Endothelial cell of umbilical vein (primary cell): ENCODE measurements around the gene ACADVL. TPM values are rescaled to one million over a fixed set of nuclear protein-coding genes. Genes with fewer than 3 reads are reported as not detected.
A peak's percentile ranks its signal among the peaks of the same experiment; 100 is the strongest.

ENCODE experiments used
- BruUV-seq: library from RNA; stranded (reverse); fragments of 400-500 nt; replicated peaks from 2 replicates; lab custom pipeline; 2021; lab: Mats Ljungman, UMichigan
- CTCF ChIA-PET: fragments of 300-600, 350-600 bp; sonication (Branson Sonifier 250); formaldehyde crosslinking; loops from one replicate; lab custom pipeline; 2021; ENCODE audit warnings: antibody characterized with exemption, inconsistent platforms; lab: Charles Lee
- POLR2A ChIA-PET: fragments of 300-600, 350-600 bp; sonication (Branson Sonifier 250); formaldehyde crosslinking; loops from one replicate; lab custom pipeline; 2021; ENCODE audit warnings: antibody characterized with exemption, inconsistent platforms; lab: Charles Lee
- DNase-seq: peaks from one replicate; pipeline ENCODE4 v3.0.0-alpha.2; 2011; ENCODE audit warnings: low read depth, low spot score
- FAIRE-seq: peaks from 2 replicates; lab custom pipeline; 2011; peaks lifted over from hg19 to GRCh38; lab: Jason Lieb, UNC
- H2AFZ ChIP-seq: 2 replicates; pipeline ENCODE4 v1.6.0; 2012; ENCODE audit warnings: low read depth, low read length, control low read depth, inconsistent platforms
- H3K27ac ChIP-seq: 2 replicates; pipeline ENCODE4 v1.5.1; 2011; ENCODE audit warnings: low read depth, mild to moderate bottlenecking, control low read depth, low read length, moderate library complexity; ENCODE audit not compliant: insufficient read depth
- H3K27me3 ChIP-seq, 2 experiments: 2 replicates each; pipeline versions ENCODE4 v1.6.0 to v1.6.1; 2011; ENCODE audit warnings: low read length in 2 of 2, mixed read lengths in 1 of 2; ENCODE audit not compliant: control insufficient read depth in 2 of 2, insufficient read depth in 2 of 2
- H3K36me3 ChIP-seq, 2 experiments: 2 replicates in 1 of 2; 3 replicates in 1 of 2; pipeline ENCODE4 v1.5.1; 2011; ENCODE audit warnings: low read length in 2 of 2, mild to moderate bottlenecking in 1 of 2, moderate library complexity in 1 of 2; ENCODE audit not compliant: control insufficient read depth in 2 of 2, insufficient read depth in 2 of 2; ENCODE audit errors: extremely low read depth in 1 of 2
- H3K4me1 ChIP-seq: 3 replicates; pipeline ENCODE4 v1.5.1; 2011; ENCODE audit warnings: mild to moderate bottlenecking, low read length; ENCODE audit not compliant: control insufficient read depth, insufficient read depth; ENCODE audit errors: extremely low read depth
- H3K4me2 ChIP-seq: 2 replicates; pipeline ENCODE4 v1.6.1; 2011; ENCODE audit warnings: low read length, control low read depth, mixed read lengths; ENCODE audit not compliant: insufficient read depth
- H3K4me3 ChIP-seq, 3 experiments: fragments of 200-600 bp in 1 of 3; sonication (generic), shearing (Covaris generic) in 1 of 3; replicated peaks in 1 of 3; 2 replicates each; pipeline ENCODE4 v1.5.1; 2011 to 2016; ENCODE audit warnings: control low read depth in 3 of 3, low read length in 3 of 3, mild to moderate bottlenecking in 2 of 3, inconsistent platforms in 1 of 3, low read depth in 1 of 3, moderate library complexity in 1 of 3; ENCODE audit not compliant: insufficient read depth in 1 of 3
- H3K79me2 ChIP-seq: 2 replicates; pipeline ENCODE4 v1.6.0; 2012; ENCODE audit warnings: low read length, inconsistent platforms; ENCODE audit not compliant: control insufficient read depth, insufficient read depth
- H3K9ac ChIP-seq: replicated peaks from 2 replicates; pipeline ENCODE3; 2011; ENCODE audit warnings: low read length, control low read depth; ENCODE audit not compliant: insufficient read depth; ENCODE audit errors: extremely low read depth
- H3K9me1 ChIP-seq: replicated peaks from 3 replicates; pipeline ENCODE4 v1.6.0; 2011; ENCODE audit warnings: mild to moderate bottlenecking, low read length; ENCODE audit not compliant: control insufficient read depth, insufficient read depth; ENCODE audit errors: extremely low read depth
- H3K9me3 ChIP-seq: replicated peaks from 2 replicates; pipeline ENCODE4 v1.5.1; 2012; ENCODE audit warnings: low read length, inconsistent platforms; ENCODE audit not compliant: control insufficient read depth, insufficient read depth
- H4K20me1 ChIP-seq: replicated peaks from 2 replicates; pipeline ENCODE3; 2011; ENCODE audit warnings: mild to moderate bottlenecking, low read length; ENCODE audit not compliant: control insufficient read depth, insufficient read depth; ENCODE audit errors: extremely low read depth
- CTCF ChIP-seq, 2 donors: IDR thresholded peaks; 1 replicate in 1 of 2; 2 replicates in 1 of 2; pipeline ENCODE4 v1.5.1; 2011; ENCODE audit warnings: low read length in 2 of 2, mild to moderate bottlenecking in 2 of 2, moderate library complexity in 2 of 2, control low read depth in 1 of 2, inconsistent platforms in 1 of 2, low read depth in 1 of 2; ENCODE audit not compliant: insufficient read depth in 1 of 2; ENCODE audit errors: extremely low read depth in 1 of 2
- JUN ChIP-seq: IDR thresholded peaks from 2 replicates; pipeline ENCODE4 v1.6.1; 2011; ENCODE audit warnings: borderline replicate concordance, low read depth; ENCODE audit not compliant: insufficient read length, insufficient read depth
- POLR2A ChIP-seq: IDR thresholded peaks from 2 replicates; pipeline ENCODE4 v1.6.1; 2012; ENCODE audit warnings: low read depth, mild to moderate bottlenecking, control low read depth, low read length
- POLR2AphosphoS5 ChIP-seq: IDR thresholded peaks from 2 replicates; pipeline ENCODE4 v1.6.1; 2012; ENCODE audit warnings: low read depth, mild to moderate bottlenecking, control low read depth, low read length, moderate library complexity; ENCODE audit not compliant: insufficient read depth
- dilution Hi-C: fragments of 300-500 bp; cut with MboI; formaldehyde crosslinking; loops from one replicate; pipeline ENCODE4 v1.15.0; 2019; ENCODE audit warnings: low sequenced_read_pairs; ENCODE audit not compliant: extremely low pct_ligation_motif_present
- intact Hi-C: fragments of 100-400 bp; cut with micrococcal nuclease; formaldehyde crosslinking; loops from one replicate; pipeline ENCODE4 v1.10.0; 2022
- polyA plus RNA-seq, 4 experiments: library from polyadenylated mRNA; depleted of rRNA in 3 of 4; stranded (reverse) in 3 of 4; unstranded in 1 of 4; fragments of >200 nt; gene quantifications; 2 replicates each; pipeline versions ENCODE4 v1.2.1 to v1.2.3, GENCODE V29; 2011 to 2012; ENCODE audit warnings: missing spikeins in 1 of 4
- total RNA-seq: library from RNA; stranded (reverse); gene quantifications from 2 replicates; pipeline ENCODE4 v1.2.3, GENCODE V29; 2021

Gene ACADVL
- total and polyA plus RNA-seq, 2 donors (not counting 3 experiments of a cell fraction or from before 2014, with no cell fraction given), result 308 to 376 TPM

DNA sequence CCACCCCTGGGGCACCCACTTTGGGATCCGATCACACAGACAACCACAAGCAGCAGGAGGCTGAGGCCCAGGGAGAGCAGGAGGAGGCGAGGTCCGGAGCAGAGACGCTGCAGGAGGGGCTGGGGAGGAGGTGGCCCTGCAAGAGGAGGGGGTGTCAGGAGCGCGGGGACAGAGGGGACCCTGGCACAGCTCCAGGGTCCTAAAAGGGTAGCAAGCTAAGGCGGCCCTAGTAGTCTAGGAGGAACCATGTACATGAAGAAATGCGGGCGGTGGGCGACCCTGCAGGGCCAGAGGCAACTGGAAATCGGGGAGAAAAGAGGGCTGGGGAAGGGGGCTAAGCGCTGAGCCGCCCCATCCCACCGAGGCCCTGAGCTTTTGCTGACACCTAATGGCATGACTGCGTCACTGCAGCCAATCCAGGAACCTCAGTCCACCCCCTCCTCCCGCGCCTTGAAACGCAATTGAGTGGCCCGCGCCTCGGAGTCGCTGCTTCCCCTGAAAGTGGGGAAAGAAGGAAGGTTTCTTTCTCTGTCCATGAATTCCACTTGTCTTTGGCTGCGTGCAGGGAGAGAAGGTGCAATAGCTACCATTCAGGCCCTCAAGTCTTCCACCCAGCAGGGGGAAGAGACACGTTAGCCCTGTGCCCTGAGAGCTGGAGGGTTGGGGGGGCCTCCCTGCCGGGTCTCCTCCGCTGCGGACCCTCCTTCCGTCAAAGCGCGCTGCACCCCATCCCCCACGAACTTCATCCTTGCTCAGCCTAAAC is 42.4 kb upstream of the ACADVL start:
- FAIRE-seq (peak; percentile 84), DNase-seq (peak; percentile 74)
- Histone ChIP-seq H3K27ac (peak overlapping the region; percentile 63), H3K9ac (peak overlapping the region; percentile 79), H4K20me1 (no peaks in the 10 kb centered on the region), H3K9me1 (no peaks in the 10 kb centered on the region), H3K79me2 (no peaks in the 10 kb centered on the region), H3K27me3 (no peaks in the 10 kb centered on the region), H3K9me3 (no peaks in the 10 kb centered on the region), H3K36me3 (no peaks in the 10 kb centered on the region), H3K4me3 (peak overlapping the region; percentile 30 to 66 (median 46)), H2AFZ (peak overlapping the region; percentile 91), H3K4me2 (peak overlapping the region; percentile 88), H3K4me1 (peaks cover 17% of the 10 kb centered on the region)
- ChIA-PET POLR2A (interaction anchor here (0.5 to 0.7 kb wide), 3 partner anchors 152 to 466 kb away, joined by 3 to 4 read pairs (median 3); partner anchors contain the start of gene NEURL4), CTCF (interaction anchor here (0.6 to 4.3 kb wide), 32 partner anchors 8 to 511 kb away, joined by 3 to 91 read pairs (median 6); partner anchors contain the start of genes ACADVL, DLG4, SLC16A11 and SLC16A13)
- intact Hi-C loops, result loop anchor here (1.0 to 2.0 kb wide), 5 partner anchors 41 to 265 kb away; partner anchors contain the start of genes ACADVL and DLG4
- TSS peak; percentile 90 for BruUV-seq
- TF ChIP-seq POLR2A, result peak; percentile 28
- TF ChIP-seq JUN, result no peak
- TF ChIP-seq POLR2AphosphoS5, result peak; percentile 15
- peak; percentile 81 to 95 for TF ChIP-seq CTCF (IDR thresholded peaks at IDR 0.05; ENCODE audit: extremely low read depth in 1 of 2, insufficient read depth in 1 of 2, low read depth in 1 of 2, low read length in 2 of 2)
- dilution Hi-C loops, result no loop called here
